Measurements from ENCODE around the gene SENP8. TPM values are rescaled to one million over a fixed set of nuclear protein-coding genes. Genes with fewer than 3 reads are reported as not detected.

Gene SENP8
- total and polyA plus RNA-seq, 2 of the 8 experiments (the other 6 are each of a cell fraction or from before 2014, with no cell fraction given): 4.1 to 6.0 TPM

GRCh38 chr15:72160696-72161245 lies 42.6 kb downstream of the SENP8 start:
- H3K79me1 ChIP-seq (ENCODE audit: low read depth, low read length): no peaks in the 10 kb centered on the region
- no peak overlapping the region for H2BK12ac ChIP-seq (ENCODE audit: low read depth, low read length)
- H4K20me1 ChIP-seq (replicated peaks in 1 of 2; ENCODE audit: control insufficient read depth in 1 of 2, insufficient read depth in 2 of 2, low read length in 2 of 2): no peaks in the 10 kb centered on the region
- DNase-seq (ENCODE audit: low read depth in 1 of 2, low spot score in 2 of 2) (peak in 1 of 2 experiments; percentile 24), FAIRE-seq (no peak)
- no peaks in the 10 kb centered on the region; the same call in 1 of the 2 replicates for H3K23me2 ChIP-seq (ENCODE audit: low read depth, low read length)
- no peak overlapping the region for H2BK15ac ChIP-seq (ENCODE audit: low read length)
- H3K23ac ChIP-seq (ENCODE audit: insufficient read length): no peak overlapping the region
- no peaks in the 10 kb centered on the region for H3K9me3 ChIP-seq (ENCODE audit: insufficient read depth in 2 of 2, low read depth in 1 of 2, low read length in 1 of 2)
- H2BK20ac ChIP-seq (ENCODE audit: low read length): no peak overlapping the region
- H2AFZ ChIP-seq (ENCODE audit: low read length): no peak overlapping the region
- H3K4me1 ChIP-seq (replicated peaks in 1 of 4; ENCODE audit: control insufficient read depth in 3 of 4, insufficient read depth in 4 of 4, low read length in 3 of 4): no peaks in the 10 kb centered on the region
- no peak overlapping the region for H2BK120ac ChIP-seq (replicated peaks; ENCODE audit: low read depth, low read length)
- H3K36me3 ChIP-seq (ENCODE audit: control insufficient read depth in 2 of 4, insufficient read depth in 4 of 4, low read length in 3 of 4): no peaks in the 10 kb centered on the region
- no peak overlapping the region for H4K5ac ChIP-seq (ENCODE audit: insufficient read length, low read depth, low read length)
- 0 out of 7 replicates have a peak, but pooled peaks cover 0 to under 1% (median 0%) of the 10 kb centered on the region in 4 experiments for H3K27me3 ChIP-seq (replicated peaks in 1 of 4; ENCODE audit: control insufficient read depth in 3 of 4, extremely low read depth in 1 of 4, insufficient read depth in 3 of 4, low read length in 3 of 4)
- H3K79me2 ChIP-seq (ENCODE audit: control insufficient read depth in 1 of 2, insufficient read depth in 2 of 2, low read length in 2 of 2): no peaks in the 10 kb centered on the region
- no peak overlapping the region for H3K56ac ChIP-seq (replicated peaks; ENCODE audit: insufficient read length, low read depth, low read length)
- H3K4me2 ChIP-seq (ENCODE audit: insufficient read depth in 1 of 2, low read depth in 2 of 2, low read length in 2 of 2): no peak overlapping the region
- no peak overlapping the region for H3K4me3 ChIP-seq (ENCODE audit: extremely low read depth in 1 of 4, insufficient read depth in 2 of 4, low read depth in 3 of 4, low read length in 4 of 4)
- H4K8ac ChIP-seq (ENCODE audit: extremely low read depth, insufficient read depth, low read length): no peak overlapping the region; the same call in 1 of the 2 replicates
- H3K4ac ChIP-seq (replicated peaks; ENCODE audit: insufficient read length, low read depth, low read length): no peak overlapping the region
- no peak overlapping the region for H3K9ac ChIP-seq (replicated peaks in 1 of 4; ENCODE audit: extremely low read depth in 1 of 4, low read depth in 3 of 4, low read length in 3 of 4)
- POLR2A ChIA-PET (ENCODE audit: partially characterized antibody): interaction anchor here (0.6 kb wide), 1 partner anchor 353 kb away, joined by 3 read pairs; no protein-coding TSS in a partner anchor
- WGBS, 2 experiments (ENCODE audit: extremely low coverage in 1 of 2, insufficient coverage in 1 of 2, insufficient read length in 1 of 2, insufficient replicate concordance in 2 of 2, low coverage in 1 of 2, low lambda C conversion rate in 2 of 2, missing lambda C conversion rate in 1 of 2): 87% methylated on average over 5 of the region's 5 CpGs; no CpG with 5 or more reads in 1 of the 2 experiments
- no peak overlapping the region for H3K18ac ChIP-seq (ENCODE audit: extremely low read depth, low read length)
- CTCF ChIA-PET (ENCODE audit: partially characterized antibody): interaction anchor here (1.6 kb wide), 1 partner anchor 13 kb away, joined by 4 read pairs; no protein-coding TSS in a partner anchor
- H3K27ac ChIP-seq (ENCODE audit: low read depth, low read length): no peak overlapping the region
- H3K14ac ChIP-seq (ENCODE audit: insufficient read length): no peak overlapping the region
- H2BK5ac ChIP-seq (ENCODE audit: low read depth, low read length): no peak overlapping the region
- no peak overlapping the region for H2AK5ac ChIP-seq (ENCODE audit: low read depth, low read length)
- H4K91ac ChIP-seq (replicated peaks; ENCODE audit: insufficient read length, low read length): no peak overlapping the region
- TF ChIP-seq RFX5 (IDR thresholded peaks at IDR 0.05; ENCODE audit: borderline replicate concordance, low read depth, low read length): no peak
- TF ChIP-seq SIRT6 (IDR thresholded peaks at IDR 0.05; ENCODE audit: low read length): no peak
- no peak for TF ChIP-seq JUN (IDR thresholded peaks at IDR 0.05; ENCODE audit: low read depth, low read length)
- no peak for TF ChIP-seq SAP30 (IDR thresholded peaks at IDR 0.05; ENCODE audit: insufficient read depth, insufficient replicate concordance, low read length)
- no peak for TF ChIP-seq EZH2 (IDR thresholded peaks at IDR 0.05; ENCODE audit: low read depth, low read length, severe bottlenecking)
